ENCODE data around the gene MYL3. TPM values are rescaled to one million over a fixed set of nuclear protein-coding genes. Genes with fewer than 3 reads are reported as not detected.
"Not testable (repeated sequence)": the region's sequence is repeated elsewhere in the genome, so short reads cannot be mapped to it uniquely, and the experiment has no call there.

MYL3 gene
- total RNA-seq, 2 donors from 2014 or later = 0.47 to 0.79 TPM

- no peak for ATAC-seq
- DNase-seq = no peak
- intact Hi-C loops (cut with DNase I, micrococcal nuclease) = no loop called here
Measured at GRCh38 chr3:46821553-46821952, 41.7 kb downstream of the MYL3 start.

GRCh38 chr3:46820852-46821251, 42.4 kb downstream of the MYL3 start:
- intact Hi-C loops (cut with DNase I, micrococcal nuclease) = no loop called here
- no peak for DNase-seq
- ATAC-seq = no peak

DNA sequence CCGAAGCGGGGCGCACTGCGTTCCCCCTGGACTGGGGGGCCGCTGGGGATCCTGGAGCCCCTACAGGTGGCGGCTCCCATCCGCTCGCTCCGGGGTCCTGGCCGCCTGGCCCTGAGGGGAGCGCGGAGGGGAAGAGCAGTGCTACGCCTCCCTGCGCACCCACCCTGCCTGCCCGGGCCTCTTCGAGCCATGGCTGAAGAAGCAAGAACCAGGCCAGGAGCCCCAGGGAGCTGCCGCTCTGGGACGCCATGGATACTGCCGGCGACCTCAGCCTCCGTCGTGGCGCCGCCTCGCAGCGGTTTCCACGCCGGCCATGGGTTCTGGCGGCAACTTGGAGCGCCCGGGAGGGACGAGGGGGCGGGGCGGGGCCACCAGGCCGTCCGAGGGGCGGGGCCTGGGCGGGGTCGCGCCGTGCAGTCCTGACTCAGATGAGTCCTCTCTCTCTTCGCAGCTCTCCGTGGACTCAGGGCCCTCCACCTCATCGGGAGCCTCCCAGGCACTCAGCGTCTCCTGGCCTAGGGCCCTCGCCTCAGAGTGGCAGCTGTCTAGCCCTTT, 50.9 kb downstream of the MYL3 start:
- peak; percentile 60 to 80 for DNase-seq
- ATAC-seq = peak; percentile 99
- intact Hi-C loops (cut with DNase I, micrococcal nuclease) = no loop called here

DNA sequence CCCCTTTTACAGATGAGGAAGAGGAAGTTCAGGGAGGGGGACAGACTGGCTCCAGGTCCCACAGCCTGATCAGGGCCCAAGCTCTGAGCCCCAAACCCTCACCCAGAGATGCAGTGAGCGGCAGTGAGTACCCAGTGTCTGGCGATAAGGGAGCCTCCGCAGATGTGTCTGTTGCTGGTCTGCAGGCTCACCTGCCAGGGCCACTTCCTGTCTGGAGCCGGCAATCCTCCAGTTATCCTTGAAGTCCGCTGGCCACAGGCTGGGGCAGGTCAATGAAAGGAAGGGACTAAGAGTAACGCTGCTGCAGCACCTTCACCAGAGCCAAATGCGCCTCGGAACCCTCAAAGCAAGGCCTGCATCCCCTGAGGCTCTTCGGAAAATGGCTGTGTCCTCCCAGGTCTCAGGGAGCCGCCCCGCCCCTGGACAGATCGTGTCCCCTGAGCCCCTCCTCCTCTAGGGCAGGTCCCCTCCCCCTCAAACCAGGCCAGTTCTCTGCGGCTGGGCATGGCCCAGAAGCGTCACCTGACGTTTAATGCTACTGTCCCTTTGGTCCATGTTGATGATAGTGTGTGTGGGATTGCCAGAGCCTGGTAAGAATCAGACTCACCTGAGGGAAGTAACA, 51.5 kb downstream of the MYL3 start:
- no peak for DNase-seq
- intact Hi-C loops (cut with DNase I, micrococcal nuclease) = no loop called here
- ATAC-seq = peak; percentile 53

DNA sequence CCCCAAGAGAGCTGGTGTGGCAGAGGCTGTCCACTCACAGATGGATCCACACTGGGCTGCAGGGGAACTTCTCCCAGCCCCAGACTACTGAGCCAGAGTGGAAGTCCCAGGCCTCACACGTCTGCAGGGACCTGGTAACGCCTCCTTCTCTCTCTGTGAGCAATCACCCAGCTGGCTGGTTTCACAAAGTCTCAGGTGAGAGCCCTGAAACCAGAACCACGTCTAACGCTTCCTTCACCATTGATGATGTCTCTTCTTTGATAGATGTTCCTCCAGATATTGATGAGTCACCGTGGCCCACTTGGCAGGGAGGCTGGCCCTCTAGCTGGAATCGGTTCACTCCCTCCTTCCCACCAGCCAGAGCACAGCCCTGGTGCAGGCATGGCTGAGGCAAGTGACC, 54.5 kb downstream of the MYL3 start:
- intact Hi-C loops (cut with DNase I, micrococcal nuclease); ATAC-seq; DNase-seq: not testable (repeated sequence)

Other genes starting within 250 kb of the MYL3 start
- gene ALS2CL, start 169.8 kb downstream of the MYL3 start, total RNA-seq = 10 to 100 TPM; 39.2 to 58.9 TPM
- gene TMIE, start 162.1 kb downstream of the MYL3 start, total RNA-seq = under 1 TPM in 1 of 2 donors, not detected in 1; 0.17 TPM
- not detected for gene PRSS50, start 145.6 kb downstream of the MYL3 start, total RNA-seq
- 1 to 10 TPM; 1.4 to 1.7 TPM for gene PTH1R, start 14.3 kb upstream of the MYL3 start, total RNA-seq
- 10 to 100 TPM; 40.0 to 54.4 TPM for gene CCDC12, start 113.3 kb upstream of the MYL3 start, total RNA-seq
- gene NBEAL2, start 116.2 kb upstream of the MYL3 start, total RNA-seq = 10 to 100 TPM; 51.4 to 98.1 TPM